Measurements from ENCODE around the gene GNAZ.

DNA sequence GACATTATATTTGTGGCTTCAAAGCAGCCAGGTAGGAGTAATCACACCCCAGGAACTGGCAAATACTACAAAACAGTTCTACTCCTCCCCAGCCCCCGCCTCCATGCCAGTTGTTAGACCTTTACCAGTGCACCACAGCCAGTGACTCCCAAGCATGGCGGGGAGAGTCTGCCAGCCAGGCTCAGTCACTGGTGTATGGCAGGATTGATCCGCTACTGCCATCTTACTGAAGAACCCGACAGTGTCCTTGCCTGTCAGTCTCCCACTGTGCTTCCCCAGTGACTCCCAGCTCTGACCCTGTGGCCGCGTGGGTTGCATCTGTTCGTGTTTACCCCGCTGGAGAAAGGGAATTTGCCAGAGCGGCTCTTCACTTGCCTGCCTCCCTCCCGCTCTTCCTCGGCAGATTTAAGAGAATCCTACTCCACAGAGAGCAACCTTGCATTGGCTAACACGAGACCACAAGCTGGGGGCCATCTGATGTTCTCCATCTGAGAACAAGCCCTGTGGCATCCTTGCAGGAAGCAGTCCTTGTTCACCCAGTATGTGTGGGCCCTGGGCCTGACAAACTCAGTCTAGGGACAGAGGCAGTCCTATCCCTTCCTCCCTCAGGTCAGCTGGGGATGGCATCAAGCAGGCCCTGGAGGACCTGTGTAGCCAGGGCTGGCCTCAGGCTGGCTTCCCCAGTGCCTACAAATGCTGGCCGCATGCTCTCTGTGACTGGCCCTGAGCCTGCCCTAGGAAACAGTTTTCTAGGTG lies 33.1 kb downstream of the GNAZ start:
- no peak for TF ChIP-seq EP300 (IDR thresholded peaks at IDR 0.05)
- TF ChIP-seq, protein P1, sequence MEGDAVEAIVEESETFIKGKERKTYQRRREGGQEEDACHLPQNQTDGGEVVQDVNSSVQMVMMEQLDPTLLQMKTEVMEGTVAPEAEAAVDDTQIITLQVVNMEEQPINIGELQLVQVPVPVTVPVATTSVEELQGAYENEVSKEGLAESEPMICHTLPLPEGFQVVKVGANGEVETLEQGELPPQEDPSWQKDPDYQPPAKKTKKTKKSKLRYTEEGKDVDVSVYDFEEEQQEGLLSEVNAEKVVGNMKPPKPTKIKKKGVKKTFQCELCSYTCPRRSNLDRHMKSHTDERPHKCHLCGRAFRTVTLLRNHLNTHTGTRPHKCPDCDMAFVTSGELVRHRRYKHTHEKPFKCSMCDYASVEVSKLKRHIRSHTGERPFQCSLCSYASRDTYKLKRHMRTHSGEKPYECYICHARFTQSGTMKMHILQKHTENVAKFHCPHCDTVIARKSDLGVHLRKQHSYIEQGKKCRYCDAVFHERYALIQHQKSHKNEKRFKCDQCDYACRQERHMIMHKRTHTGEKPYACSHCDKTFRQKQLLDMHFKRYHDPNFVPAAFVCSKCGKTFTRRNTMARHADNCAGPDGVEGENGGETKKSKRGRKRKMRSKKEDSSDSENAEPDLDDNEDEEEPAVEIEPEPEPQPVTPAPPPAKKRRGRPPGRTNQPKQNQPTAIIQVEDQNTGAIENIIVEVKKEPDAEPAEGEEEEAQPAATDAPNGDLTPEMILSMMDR (IDR thresholded peaks at IDR 0.05): no peak

Measured in gastroesophageal sphincter (tissue), 3 donors.